HG03575 (cell line): ENCODE measurements around the gene PIWIL4.

Experiments
- ATAC-seq: cut with Tn5 transposase; IDR thresholded peaks from one replicate; pipeline ENCODE4 v1.9.1; 2021; ENCODE audit not compliant: unreplicated experiment, insufficient number of reproducible peaks, low FRiP score; ENCODE audit errors: extremely low read depth

PIWIL4 gene

DNA sequence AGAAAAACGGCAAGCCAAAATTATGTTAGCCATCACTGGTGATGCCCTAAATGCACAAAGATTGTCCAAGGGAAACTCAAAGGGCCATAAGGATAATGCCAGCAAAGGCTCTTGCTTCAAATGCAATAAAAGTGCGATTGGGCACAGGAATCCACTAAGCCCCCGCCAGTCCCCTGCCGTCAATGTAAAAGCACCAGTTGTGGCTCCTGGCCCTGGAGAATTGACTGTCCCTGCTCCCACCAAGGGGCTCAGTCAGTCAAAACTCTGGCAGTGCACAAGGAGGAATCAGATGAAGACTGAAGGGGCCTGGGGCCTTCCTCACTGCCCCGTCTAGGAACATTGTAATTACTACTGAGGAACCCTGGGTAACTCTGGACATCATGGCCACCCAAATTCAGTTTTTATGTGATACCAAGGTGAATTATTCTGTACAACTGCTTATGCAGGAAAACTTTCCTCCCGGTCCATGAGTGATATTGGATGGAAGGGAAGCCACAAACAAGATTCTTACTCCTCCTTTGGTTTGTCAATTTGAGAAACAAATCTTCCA is 85.6 kb downstream of the PIWIL4 start:
- no peak for ATAC-seq

DNA sequence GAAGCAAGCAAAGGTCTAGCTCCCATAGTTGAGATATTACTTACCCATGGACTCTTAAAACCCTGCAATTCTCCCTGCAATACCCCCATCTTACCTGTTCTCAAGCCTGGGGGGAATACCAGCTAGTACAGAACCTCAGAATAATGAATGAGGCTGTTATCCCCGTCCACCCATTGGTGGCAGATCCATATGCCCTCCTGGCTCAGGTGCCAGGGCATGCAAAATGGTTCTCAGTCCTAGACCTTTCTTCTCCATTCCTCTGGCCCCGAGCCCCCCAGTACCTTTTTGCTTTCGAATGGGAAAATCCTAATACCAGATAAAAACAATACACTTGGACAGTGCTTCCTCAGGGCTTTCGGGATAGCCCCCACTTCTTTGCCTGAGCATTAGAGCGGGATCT is 86.4 kb downstream of the PIWIL4 start:
- no peak for ATAC-seq

DNA sequence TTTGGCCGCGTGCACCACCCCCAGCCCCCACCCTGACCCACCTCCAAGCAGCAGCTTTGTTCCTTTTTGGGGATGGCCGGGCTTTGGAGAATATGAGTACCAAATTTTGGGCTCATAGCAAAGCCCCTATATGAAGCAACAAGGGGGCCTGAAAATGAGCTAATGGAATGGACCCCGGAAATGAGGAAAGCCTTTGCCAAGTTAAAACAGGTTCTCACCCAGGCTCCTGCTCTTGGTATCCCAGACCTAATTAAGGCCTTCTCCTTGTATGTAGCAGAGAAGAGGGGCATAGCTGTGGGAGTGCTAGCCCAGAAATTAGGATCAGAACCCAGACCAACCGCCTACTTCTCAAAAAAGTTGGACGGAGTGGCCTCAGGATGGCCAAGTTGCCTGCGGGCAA is 87.0 kb downstream of the PIWIL4 start:
- no peak for ATAC-seq

DNA sequence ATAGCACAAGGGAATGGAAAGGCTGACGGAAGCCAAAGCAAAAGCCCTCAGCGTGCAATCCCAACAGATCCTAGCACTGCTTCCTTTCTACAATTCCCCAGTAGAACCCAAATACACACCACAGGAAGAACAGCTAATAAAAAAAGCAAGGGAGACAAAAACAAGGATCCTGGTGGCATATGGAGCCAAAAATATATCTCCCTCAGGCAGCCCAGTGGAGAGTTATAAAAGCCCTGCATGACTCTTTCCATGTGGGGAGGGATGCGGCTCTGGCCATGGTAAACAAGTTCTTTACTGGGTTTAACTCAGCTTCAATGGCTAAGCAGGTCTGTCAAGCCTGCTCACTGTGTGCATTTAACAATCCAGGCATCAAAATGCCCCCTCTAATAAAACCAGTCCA is 88.1 kb downstream of the PIWIL4 start:
- ATAC-seq = no peak

DNA sequence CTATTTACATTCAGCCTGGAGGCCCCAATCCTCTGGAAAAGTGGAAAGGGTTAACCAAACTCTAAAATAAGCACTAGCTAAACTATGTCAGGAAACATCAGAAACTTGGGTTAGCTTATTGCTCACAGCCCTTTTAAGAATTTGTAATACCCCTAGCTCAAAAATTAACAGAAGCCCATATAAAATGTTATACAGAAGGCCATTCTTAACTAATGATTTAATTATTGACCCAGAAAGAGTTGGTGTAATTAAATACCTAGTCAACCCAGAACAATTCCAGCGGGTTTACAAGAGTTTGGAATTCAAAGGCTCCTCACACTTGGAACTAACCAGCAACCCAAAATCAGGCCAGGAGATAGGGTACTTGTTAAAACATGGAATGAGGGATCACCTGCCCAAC is 88.8 kb downstream of the PIWIL4 start:
- no peak for ATAC-seq

DNA sequence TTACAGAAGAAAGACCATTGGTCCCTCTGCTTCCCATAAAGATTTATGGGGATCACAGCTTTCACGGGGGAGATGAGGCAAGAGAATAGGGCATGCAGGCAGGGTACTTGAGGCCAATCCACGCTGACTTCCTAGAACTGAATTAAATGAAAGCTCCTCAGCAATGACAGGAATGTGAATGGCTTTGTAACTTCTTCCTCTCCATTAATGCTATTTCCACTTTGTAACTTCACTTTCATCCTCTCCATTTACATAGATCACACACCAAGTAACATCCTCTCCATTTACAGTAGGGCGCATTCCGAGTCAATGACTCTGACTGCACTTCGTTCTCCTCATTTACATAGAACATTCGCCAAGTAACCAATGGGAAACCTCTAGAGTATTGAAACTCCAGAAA is 89.8 kb downstream of the PIWIL4 start:
- ATAC-seq = no peak

DNA sequence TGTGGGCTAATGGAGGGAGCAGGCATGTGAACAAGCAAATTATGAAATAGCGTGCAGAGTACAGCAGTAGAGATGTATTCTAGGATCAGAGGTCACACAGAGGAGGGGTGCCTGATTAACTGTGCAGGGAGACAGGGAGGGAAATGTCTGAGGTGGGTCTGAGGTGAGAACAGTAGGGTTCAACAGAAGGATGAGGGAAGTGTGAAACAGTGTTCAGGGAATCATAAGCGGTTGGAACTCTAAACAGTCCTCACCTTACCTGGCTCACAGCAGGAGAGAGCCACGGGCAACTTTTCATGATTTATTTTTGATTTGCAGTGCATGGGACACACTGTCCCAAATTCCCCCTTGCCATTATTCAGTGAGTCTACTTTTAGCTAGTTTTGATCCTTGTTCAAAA is 90.5 kb downstream of the PIWIL4 start:
- no peak for ATAC-seq

DNA sequence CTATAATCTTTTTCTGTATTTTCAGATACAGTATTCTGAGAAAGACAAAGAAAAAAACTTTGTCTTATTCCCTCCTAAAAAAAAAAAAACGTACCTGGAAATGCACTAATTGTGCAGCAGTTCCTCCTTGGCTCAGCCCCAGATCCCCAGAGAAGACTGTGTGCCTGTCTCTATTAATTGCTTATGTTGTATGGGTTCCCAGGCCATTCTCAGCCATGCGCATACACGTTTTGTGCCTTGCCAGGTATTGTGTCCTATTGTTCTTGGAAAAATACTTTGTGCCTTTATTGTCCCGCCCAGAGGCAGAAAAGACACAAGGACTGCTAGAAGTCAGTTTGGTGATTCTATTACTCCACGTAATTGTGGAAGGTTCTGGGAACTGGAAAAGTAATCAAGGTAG is 91.2 kb downstream of the PIWIL4 start:
- ATAC-seq = no peak

DNA sequence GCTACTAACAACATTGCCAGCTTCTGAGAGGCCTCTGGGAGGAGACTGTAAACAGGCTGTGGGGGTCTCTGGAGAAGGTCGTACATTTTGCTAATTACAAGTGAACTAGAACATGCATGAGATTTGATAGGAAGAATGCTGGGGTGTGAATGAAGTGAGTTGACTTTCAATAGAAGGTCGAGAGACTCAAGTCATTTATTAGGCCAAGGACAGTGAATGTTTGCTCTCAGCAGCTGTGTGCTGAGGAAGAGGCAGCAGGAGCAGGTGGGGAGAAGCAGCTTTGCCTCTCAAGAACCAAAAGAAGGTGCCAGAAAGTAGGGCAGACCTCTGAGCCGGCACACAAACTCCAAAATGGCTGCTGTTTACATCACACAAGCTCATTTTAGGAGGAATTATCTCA is 91.7 kb downstream of the PIWIL4 start:
- ATAC-seq = no peak

DNA sequence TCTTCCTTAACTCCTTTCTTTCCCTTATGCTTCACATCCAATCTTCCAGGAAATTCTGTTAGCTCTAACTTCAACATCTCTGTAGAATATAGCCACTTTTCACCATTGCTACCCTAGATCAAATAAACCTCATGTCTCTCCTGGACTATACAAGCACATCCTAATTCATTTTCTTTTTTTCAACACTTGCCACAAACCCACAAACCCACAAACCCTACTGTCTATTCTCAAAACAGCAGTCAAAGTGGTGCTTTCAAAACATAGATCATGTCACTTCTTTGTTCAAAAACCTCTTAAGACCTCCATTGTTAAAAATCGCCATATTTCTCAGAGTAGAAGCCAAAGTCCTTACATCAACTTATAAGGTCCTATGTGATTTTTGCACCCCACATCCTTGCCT is 94.3 kb downstream of the PIWIL4 start:
- no peak for ATAC-seq

DNA sequence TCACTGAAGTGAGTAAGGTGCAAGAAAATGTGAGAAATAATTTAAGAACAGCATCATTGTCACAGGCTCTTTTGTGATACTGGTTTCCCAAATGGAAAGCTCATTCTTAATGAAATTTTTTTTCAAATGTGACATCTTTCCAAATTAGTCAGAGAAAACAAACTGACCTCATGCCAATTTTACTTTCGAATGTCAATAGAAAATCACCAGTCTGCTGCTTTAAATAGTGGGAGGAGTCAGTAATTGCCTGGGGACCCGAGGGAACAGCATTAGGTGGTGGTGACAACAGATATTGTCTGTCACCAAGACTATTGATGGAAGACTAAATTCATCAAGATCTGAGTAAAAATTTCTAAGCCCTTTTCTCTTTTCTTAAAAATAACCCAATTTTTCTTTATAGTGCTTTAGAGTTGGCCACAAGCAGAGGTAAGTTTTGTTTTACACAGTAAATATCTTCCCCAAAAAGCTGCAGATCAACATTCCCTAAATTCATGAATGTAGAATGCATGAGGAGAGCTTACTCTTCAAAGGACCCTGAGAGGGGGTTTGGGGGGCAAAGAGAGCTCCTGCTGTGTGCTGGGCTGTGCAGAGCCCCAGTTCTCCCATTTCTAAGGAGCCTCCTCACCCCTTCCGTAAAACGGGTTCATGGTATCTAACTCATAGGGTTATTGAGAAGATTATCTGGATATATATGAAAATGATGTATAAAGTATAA is 95.1 kb downstream of the PIWIL4 start:
- no peak for ATAC-seq

DNA sequence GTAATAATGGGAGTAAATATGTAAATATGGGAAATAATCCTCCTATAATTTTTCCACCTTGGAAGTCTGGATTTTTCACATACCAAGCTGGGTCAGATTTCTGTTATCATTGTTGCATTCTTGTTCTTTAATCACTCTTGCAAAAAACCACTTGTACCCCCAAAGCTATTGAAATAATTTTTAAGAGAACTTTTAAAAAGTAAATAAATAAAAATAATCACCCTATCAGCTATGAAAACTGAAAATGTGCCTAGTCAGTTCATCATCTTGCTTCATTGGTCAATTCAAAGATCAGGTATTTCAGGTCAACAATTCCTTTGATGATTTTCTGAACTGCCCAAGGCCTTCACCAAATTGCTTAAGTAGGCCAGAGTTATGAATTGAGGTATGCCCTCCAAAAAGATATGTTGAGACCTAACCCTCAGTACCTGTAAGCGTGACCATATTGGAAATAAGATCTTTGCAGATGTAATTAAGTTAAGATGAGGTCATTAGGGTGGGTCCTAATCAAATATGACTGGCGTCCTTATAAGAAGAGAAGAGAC is 95.8 kb downstream of the PIWIL4 start:
- no peak for ATAC-seq

DNA sequence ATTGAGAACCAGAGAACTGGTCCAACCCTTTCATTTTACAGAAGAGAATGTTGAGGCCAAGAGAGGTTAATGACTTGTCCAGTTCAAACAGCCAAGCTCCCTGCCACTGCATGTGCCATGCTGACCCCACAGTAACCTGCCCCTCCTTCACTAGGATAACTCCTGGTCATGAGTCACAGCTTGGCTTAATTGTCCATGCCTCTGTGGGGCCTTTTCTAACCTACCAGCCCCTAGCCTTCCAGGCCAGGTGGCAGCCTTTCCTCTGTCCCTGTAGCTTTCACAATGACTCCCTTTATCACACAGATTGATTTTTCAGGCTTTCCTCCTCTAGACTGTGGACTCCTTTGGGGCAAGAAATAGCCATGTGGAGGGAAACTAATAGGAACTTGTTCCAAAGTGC is 97.2 kb downstream of the PIWIL4 start:
- no peak for ATAC-seq

DNA sequence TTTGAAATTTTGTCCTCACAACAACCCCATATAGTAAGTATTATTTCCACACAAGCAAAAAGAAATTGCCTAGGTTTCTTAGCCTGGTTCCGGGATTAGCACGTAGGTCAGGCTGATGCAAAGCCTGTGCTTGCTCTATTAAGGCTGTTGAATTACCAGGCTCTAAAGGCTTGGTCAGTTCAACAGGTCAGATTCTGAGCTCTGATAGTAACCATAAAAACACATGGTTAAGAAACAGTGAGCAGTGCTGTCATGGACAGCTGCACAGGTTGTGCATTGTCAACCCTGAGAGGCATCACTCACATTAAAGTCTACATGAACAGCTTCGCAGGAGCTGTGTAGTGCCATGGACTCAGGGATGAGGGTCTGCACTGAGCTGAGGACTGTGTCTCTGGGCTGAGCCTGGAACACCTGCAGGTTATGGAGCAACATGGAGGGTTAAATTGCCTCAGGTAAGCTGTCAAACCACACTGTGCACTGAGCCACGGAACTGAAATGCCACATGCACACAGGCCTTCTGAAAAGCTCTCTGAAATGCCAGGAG is 98.0 kb downstream of the PIWIL4 start:
- no peak for ATAC-seq

DNA sequence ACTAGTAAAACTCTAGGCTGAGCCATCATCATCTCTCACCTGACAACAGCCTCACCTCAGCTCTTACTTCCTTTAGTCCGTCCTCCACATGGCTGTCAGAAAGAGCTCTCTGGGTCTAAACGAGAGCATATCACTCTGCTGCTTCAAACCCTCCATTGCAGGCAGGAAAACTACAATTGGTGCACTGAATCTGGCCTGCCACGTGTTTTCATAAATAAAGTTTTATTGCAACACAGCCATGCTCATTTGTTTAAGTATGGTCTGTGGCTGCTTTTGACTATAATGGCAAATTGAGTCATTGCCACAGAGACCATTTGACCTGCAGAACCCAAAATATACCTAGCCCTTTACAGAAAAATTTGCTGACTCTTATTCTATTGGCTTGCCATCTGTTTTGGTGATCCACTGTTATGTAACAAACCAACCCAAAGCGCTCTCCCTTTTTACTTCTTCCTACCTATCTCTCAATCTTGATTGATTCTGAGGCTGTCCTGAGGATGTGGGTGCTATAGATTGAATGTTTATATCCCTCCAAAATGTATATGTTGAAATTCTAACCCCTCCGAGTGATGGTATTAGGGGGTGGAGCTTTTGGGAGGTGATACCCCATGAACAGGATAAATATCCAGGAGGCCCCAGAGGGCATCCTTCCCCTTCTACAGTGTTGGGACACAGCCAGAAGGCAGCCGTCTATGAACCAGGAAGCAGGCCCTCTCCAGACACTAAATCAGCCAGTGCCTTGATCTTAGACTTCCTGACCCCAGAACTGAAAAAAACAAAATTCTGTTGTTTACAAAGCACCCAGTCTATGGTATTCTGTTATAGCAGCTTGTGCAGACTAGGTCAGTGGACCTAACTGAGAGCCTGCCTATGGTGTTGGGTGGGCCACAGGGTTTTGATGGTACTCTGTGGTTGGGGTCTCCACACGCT is 99.9 kb downstream of the PIWIL4 start:
- ATAC-seq = no peak

DNA sequence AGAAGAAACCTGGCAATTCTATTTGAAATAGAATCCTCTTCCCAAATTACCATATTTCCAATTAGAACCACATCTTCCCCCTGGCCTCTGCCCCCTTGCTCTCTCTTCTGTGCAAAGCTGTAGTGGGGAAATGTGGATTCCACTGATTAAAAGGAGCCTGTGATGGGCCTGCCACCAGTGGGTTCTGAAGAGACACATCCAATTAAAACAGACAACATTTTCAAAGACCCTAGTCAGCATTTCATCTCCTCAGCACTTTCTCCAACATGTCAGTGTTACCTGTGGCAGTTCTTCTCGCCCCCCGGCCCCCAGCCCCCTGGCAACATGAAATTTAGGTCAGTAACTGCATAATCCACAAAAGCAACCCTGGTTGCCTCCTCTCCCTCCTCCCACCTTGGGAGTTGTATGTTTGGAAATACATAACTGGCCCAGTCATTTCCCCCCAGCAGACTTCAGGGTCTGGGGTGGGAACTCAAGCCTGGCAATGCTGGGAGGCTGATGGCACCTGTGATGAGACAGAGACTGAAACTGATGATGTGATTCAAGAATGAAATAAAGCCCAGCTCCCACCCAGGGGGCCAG is 101.1 kb downstream of the PIWIL4 start:
- no peak for ATAC-seq

DNA sequence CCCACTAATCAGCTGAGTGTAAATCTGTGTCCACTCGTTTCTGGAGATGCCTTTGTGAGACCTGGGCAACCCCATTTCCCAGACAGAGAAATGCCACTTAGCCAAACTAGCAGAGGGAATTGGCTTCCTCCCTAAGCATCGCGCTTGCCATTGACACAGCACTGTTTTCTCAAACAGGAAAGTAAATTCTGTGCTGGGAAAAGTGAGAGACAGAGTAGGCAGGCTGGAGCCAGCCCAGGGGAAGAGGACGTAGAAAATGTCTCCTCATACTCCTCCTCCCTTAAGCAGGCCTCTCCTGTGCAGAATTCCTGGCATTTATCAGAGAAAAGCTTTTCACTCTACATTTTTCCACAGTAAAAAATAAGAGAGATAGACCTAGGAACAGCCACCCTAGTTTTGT is 101.9 kb downstream of the PIWIL4 start:
- no peak for ATAC-seq
